Caco-2 (cell line): ENCODE measurements around the gene FOXO1. TPM values are rescaled to one million over a fixed set of nuclear protein-coding genes. Genes with fewer than 3 reads are reported as not detected.

ENCODE experiments used
- BruUV-seq: library from RNA; stranded (reverse); fragments of 400-500 nt; replicated peaks from 2 replicates; lab custom pipeline; 2021; lab: Mats Ljungman, UMichigan
- CTCF ChIA-PET: fragments of 300-600 bp; sonication (Branson Sonifier 250); formaldehyde crosslinking; loops from one replicate; lab custom pipeline; 2022; ENCODE audit warnings: antibody characterized with exemption; lab: Charles Lee
- POLR2A ChIA-PET: fragments of 300-600 bp; sonication (Branson Sonifier 250); formaldehyde crosslinking; loops from one replicate; lab custom pipeline; 2022; ENCODE audit warnings: antibody characterized with exemption; lab: Charles Lee
- DNase-seq, 2 experiments: peaks; one replicate each; pipeline versions ENCODE4 v3.0.0 to v3.0.0-alpha.2; 2020 to 2022
- H3K27me3 ChIP-seq: replicated peaks from 2 replicates; pipeline ENCODE4 v1.6.0; 2011; ENCODE audit warnings: low read length; ENCODE audit not compliant: control insufficient read depth, insufficient read depth
- H3K36me3 ChIP-seq: 2 replicates; pipeline ENCODE4 v1.5.1; 2011; ENCODE audit warnings: low read length; ENCODE audit not compliant: control insufficient read depth, insufficient read depth
- H3K4me1 ChIP-seq: fragments of 250-450 bp; sonication (Bioruptor Pico); 2 replicates; pipeline ENCODE4 v1.5.1; 2020; ENCODE audit warnings: mild to moderate bottlenecking
- H3K4me3 ChIP-seq: 2 replicates; pipeline ENCODE4 v1.5.1; 2011; ENCODE audit warnings: low read depth, mild to moderate bottlenecking, control low read depth, low read length
- H3K9me3 ChIP-seq: fragments of 250-450 bp; sonication (Bioruptor Pico); 2 replicates; pipeline ENCODE4 v1.5.1; 2020; ENCODE audit warnings: mild to moderate bottlenecking, moderate library complexity
- H3K27ac Mint-ChIP-seq: one replicate; pipeline ENCODE4 v1.8.0; 2022; ENCODE audit warnings: mixed read lengths; ENCODE audit not compliant: unreplicated experiment
- H3K27me3 Mint-ChIP-seq: one replicate; pipeline ENCODE4 v1.8.0; 2022; ENCODE audit warnings: mixed read lengths; ENCODE audit not compliant: insufficient read depth, unreplicated experiment
- H3K36me3 Mint-ChIP-seq: one replicate; pipeline ENCODE4 v1.8.0; 2022; ENCODE audit warnings: mild to moderate bottlenecking, mixed read lengths; ENCODE audit not compliant: insufficient read depth, unreplicated experiment
- H3K4me1 Mint-ChIP-seq: one replicate; pipeline ENCODE4 v1.8.0; 2022; ENCODE audit warnings: low read depth, mixed read lengths; ENCODE audit not compliant: unreplicated experiment
- H3K4me3 Mint-ChIP-seq: one replicate; pipeline ENCODE4 v1.8.0; 2022; ENCODE audit warnings: mild to moderate bottlenecking, moderate library complexity, mixed read lengths; ENCODE audit not compliant: unreplicated experiment
- H3K9me3 Mint-ChIP-seq: one replicate; pipeline ENCODE4 v1.8.0; 2022; ENCODE audit warnings: mixed read lengths; ENCODE audit not compliant: unreplicated experiment
- CTCF ChIP-seq, 2 experiments: fragments of 200-600 bp in 1 of 2; IDR thresholded peaks; 1 replicate in 1 of 2; 2 replicates in 1 of 2; pipeline versions ENCODE4 v1.5.1 to v1.8.0; 2011 to 2022; ENCODE audit warnings: antibody characterized with exemption in 1 of 2, control low read depth in 1 of 2, inconsistent platforms in 1 of 2, low read depth in 1 of 2, low read length in 1 of 2, mild to moderate bottlenecking in 1 of 2, moderate library complexity in 1 of 2; ENCODE audit not compliant: insufficient read depth in 1 of 2, severe bottlenecking in 1 of 2, unreplicated experiment in 1 of 2
- intact Hi-C: fragments of 100-400 bp; cut with micrococcal nuclease; formaldehyde crosslinking; loops from one replicate; pipeline ENCODE4 v1.10.0; 2022; ENCODE audit not compliant: unreplicated experiment
- total RNA-seq: library from RNA; stranded (reverse); gene quantifications from 2 replicates; pipeline ENCODE4 v1.2.3, GENCODE V29; 2022

FOXO1 gene
- total RNA-seq, 1 experiment from 2014 or later = 10.4 TPM

GRCh38 chr13:40613914-40614313 lies 52.5 kb downstream of the FOXO1 start:
- Mint-ChIP-seq H3K4me3 (no peak overlapping the region), H3K4me1 (no peaks in the 10 kb centered on the region), H3K27me3 (no peaks in the 10 kb centered on the region), H3K9me3 (no peaks in the 10 kb centered on the region), H3K27ac (no peak overlapping the region), H3K36me3 (no peaks in the 10 kb centered on the region)
- H3K4me3 ChIP-seq = no peak overlapping the region
- H3K9me3 ChIP-seq = no peaks in the 10 kb centered on the region
- H3K4me1 ChIP-seq = no peaks in the 10 kb centered on the region; the same call in 1 of the 2 replicates
- no peaks in the 10 kb centered on the region for H3K27me3 ChIP-seq
- no peaks in the 10 kb centered on the region for H3K36me3 ChIP-seq
- no peak for DNase-seq
- CTCF ChIA-PET = no interaction called here
- no peak for TF ChIP-seq CTCF (IDR thresholded peaks at IDR 0.05; ENCODE audit: insufficient read depth in 1 of 2, low read depth in 1 of 2, low read length in 1 of 2, severe bottlenecking in 1 of 2, unreplicated experiment in 1 of 2)
- POLR2A ChIA-PET = no interaction called here
- intact Hi-C loops = no loop called here
- BruUV-seq = no TSS peak

DNA sequence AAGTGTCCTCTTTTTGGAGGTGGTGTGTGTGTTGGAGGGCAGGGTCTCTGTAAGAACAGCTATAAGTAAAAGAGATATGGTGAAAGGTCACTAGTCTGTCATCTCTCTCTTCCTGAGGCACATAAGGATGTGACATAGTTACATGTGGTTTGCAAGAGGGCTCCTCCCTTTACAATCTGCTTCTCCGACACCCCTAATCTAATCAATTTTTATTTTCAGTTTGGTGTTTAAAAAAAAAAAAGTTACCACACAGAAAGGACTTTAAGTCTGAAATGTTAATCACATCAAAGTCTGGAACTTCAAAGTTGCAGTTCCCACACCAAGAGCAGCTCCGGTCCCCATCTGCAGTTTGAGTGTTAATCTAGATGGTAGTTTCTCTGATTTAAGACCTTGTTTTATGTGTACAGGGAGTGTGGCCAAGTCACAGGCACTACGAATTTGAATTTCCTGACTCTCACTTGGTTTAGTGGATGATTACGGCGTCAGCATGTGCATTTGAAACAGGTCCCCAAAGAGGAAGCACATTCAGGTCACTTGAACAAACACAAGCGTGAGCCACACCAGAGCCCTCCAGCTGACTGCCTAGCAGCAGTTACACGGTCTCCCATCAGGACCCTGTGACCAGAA lies 53.1 kb downstream of the FOXO1 start:
- Histone ChIP-seq H3K4me3 (no peak overlapping the region), H3K9me3 (no peaks in the 10 kb centered on the region), H3K4me1 (no peaks in the 10 kb centered on the region), H3K36me3 (no peaks in the 10 kb centered on the region), H3K27me3 (no peaks in the 10 kb centered on the region)
- H3K27ac Mint-ChIP-seq = no peak overlapping the region
- no peaks in the 10 kb centered on the region for H3K4me1 Mint-ChIP-seq
- BruUV-seq = no TSS peak
- no peak for TF ChIP-seq CTCF (IDR thresholded peaks at IDR 0.05; ENCODE audit: insufficient read depth in 1 of 2, low read depth in 1 of 2, low read length in 1 of 2, severe bottlenecking in 1 of 2, unreplicated experiment in 1 of 2)
- DNase-seq = no peak
- H3K4me3 Mint-ChIP-seq = no peak overlapping the region
- no peaks in the 10 kb centered on the region for H3K36me3 Mint-ChIP-seq
- CTCF ChIA-PET = no interaction called here
- intact Hi-C loops = no loop called here
- no peaks in the 10 kb centered on the region for H3K9me3 Mint-ChIP-seq
- H3K27me3 Mint-ChIP-seq = no peaks in the 10 kb centered on the region
- POLR2A ChIA-PET = no interaction called here

GRCh38 chr13:40612041-40612440 lies 54.4 kb downstream of the FOXO1 start:
- H3K36me3 Mint-ChIP-seq = no peaks in the 10 kb centered on the region
- H3K4me1 Mint-ChIP-seq = no peaks in the 10 kb centered on the region
- no peak for TF ChIP-seq CTCF (IDR thresholded peaks at IDR 0.05; ENCODE audit: insufficient read depth in 1 of 2, low read depth in 1 of 2, low read length in 1 of 2, severe bottlenecking in 1 of 2, unreplicated experiment in 1 of 2)

More at GRCh38 chr13:40612041-40612440, 54.4 kb downstream of the FOXO1 start:
- H3K36me3 ChIP-seq = no peaks in the 10 kb centered on the region
- H3K4me3 ChIP-seq = no peak overlapping the region
- ChIA-PET CTCF (no interaction called here), POLR2A (no interaction called here)
- H3K27ac Mint-ChIP-seq = no peak overlapping the region
- H3K4me3 Mint-ChIP-seq = no peak overlapping the region
- no peaks in the 10 kb centered on the region for H3K9me3 ChIP-seq
- no peak for DNase-seq
- no peaks in the 10 kb centered on the region for H3K4me1 ChIP-seq
- H3K9me3 Mint-ChIP-seq = no peaks in the 10 kb centered on the region
- H3K27me3 ChIP-seq = no peaks in the 10 kb centered on the region
- intact Hi-C loops = no loop called here
- BruUV-seq = no TSS peak
- no peaks in the 10 kb centered on the region for H3K27me3 Mint-ChIP-seq
